Glutamatergic neuron (in vitro differentiated cells): ENCODE results near the gene TNPO1. TPM values are rescaled to one million over a fixed set of nuclear protein-coding genes. Genes with fewer than 3 reads are reported as not detected.

Source experiments
- DNase-seq: peaks from one replicate; pipeline ENCODE4 v3.0.0; 2022
- H3K27ac Mint-ChIP-seq: one replicate; pipeline ENCODE4 v1.8.0; 2020; ENCODE audit warnings: mild to moderate bottlenecking, mixed read lengths, inconsistent platforms; ENCODE audit not compliant: unreplicated experiment
- H3K27me3 Mint-ChIP-seq: one replicate; pipeline ENCODE4 v1.8.0; 2020; ENCODE audit warnings: mild to moderate bottlenecking, moderate library complexity, mixed read lengths, inconsistent platforms; ENCODE audit not compliant: unreplicated experiment
- H3K36me3 Mint-ChIP-seq: one replicate; pipeline ENCODE4 v1.8.0; 2020; ENCODE audit warnings: mild to moderate bottlenecking, mixed read lengths, inconsistent platforms; ENCODE audit not compliant: unreplicated experiment
- H3K4me1 Mint-ChIP-seq: one replicate; pipeline ENCODE4 v1.8.0; 2020; ENCODE audit warnings: mild to moderate bottlenecking, low read depth, mixed read lengths, inconsistent platforms; ENCODE audit not compliant: unreplicated experiment
- H3K4me3 Mint-ChIP-seq: one replicate; pipeline ENCODE4 v1.8.0; 2020; ENCODE audit warnings: mild to moderate bottlenecking, mixed read lengths, inconsistent platforms; ENCODE audit not compliant: unreplicated experiment
- H3K9me3 Mint-ChIP-seq: one replicate; pipeline ENCODE4 v1.8.0; 2020; ENCODE audit warnings: mild to moderate bottlenecking, moderate library complexity, mixed read lengths, inconsistent platforms; ENCODE audit not compliant: unreplicated experiment
- total RNA-seq: library from RNA; stranded (reverse); fragmentation: NEBNext Ultra II Directional; extraction: Animal tissue kit (Norgen Biotek cat#: 25700); gene quantifications from one replicate; pipeline ENCODE4 v1.2.1, GENCODE V29; 2021; ENCODE audit not compliant: unreplicated experiment
- TF ChIP-seq, protein P1 (sequence below): fragments of 200-600 bp; sonication (generic); IDR thresholded peaks from one replicate; pipeline ENCODE4 v1.5.0; 2021; ENCODE audit not compliant: partially characterized antibody, unreplicated experiment

Gene TNPO1
- total RNA-seq, 1 donor from 2014 or later: 289 TPM

DNA sequence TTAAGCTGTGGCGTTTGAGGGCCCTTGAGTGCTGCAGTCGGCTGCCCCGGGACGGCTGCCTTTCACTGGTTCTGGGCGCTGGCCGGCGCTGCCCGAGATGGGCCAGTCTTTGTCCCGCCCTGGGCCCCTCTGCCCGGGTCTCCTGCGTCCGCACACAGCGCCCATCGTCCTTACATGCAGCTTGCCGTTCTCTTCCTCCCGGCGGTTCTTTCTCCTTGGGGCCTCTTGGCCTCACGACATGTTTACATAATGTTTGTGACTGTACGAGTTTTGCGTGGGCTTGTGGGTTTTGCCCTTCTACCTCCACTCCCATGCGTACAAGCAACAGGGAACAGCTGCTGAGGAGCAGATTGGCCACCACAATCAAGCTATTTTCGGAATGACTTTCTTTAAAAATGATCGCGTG, 618 bp downstream of the TNPO1 start:
- H3K27ac Mint-ChIP-seq: peak overlapping the region; percentile 99
- H3K9me3 Mint-ChIP-seq: peaks cover 14% of the 10 kb centered on the region
- peak overlapping the region; percentile 97 for H3K4me3 Mint-ChIP-seq
- H3K36me3 Mint-ChIP-seq: no peaks in the 10 kb centered on the region
- DNase-seq: peak; percentile 60
- H3K27me3 Mint-ChIP-seq: peaks cover 9% of the 10 kb centered on the region
- peaks cover 20% of the 10 kb centered on the region for H3K4me1 Mint-ChIP-seq
- TF ChIP-seq, protein P1, sequence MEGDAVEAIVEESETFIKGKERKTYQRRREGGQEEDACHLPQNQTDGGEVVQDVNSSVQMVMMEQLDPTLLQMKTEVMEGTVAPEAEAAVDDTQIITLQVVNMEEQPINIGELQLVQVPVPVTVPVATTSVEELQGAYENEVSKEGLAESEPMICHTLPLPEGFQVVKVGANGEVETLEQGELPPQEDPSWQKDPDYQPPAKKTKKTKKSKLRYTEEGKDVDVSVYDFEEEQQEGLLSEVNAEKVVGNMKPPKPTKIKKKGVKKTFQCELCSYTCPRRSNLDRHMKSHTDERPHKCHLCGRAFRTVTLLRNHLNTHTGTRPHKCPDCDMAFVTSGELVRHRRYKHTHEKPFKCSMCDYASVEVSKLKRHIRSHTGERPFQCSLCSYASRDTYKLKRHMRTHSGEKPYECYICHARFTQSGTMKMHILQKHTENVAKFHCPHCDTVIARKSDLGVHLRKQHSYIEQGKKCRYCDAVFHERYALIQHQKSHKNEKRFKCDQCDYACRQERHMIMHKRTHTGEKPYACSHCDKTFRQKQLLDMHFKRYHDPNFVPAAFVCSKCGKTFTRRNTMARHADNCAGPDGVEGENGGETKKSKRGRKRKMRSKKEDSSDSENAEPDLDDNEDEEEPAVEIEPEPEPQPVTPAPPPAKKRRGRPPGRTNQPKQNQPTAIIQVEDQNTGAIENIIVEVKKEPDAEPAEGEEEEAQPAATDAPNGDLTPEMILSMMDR: no peak

DNA sequence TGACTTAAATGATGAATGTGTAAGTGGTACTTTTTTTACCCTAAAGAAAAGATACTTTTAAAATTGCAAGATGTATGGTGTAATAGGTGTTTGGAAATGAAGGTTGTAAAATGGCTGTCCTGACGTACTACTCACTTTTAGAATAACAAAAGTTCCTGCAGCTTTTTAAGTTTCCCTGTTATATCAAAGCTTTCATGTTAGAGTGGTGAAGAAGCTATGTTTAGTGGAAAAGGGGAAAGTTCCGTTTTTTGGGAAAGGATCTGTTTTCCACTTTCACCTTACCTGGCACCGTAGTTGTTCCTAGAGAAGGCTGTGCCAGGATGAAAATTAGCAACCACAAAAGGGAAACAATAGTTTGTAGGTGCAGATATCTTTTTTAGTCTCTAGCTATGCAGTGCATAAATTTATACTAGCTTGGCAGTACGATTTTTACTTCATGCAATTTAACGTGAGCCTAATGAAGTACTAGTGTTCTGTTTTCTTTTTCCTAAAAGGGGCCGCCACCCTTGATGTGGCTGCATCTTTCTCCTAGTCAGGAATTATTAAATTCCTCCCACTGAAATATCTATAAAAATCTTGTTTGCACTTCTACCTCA, 1.3 kb downstream of the TNPO1 start:
- peak overlapping the region; percentile 99 for H3K27ac Mint-ChIP-seq
- no peak for DNase-seq
- TF ChIP-seq, protein P1: no peak
- H3K36me3 Mint-ChIP-seq: no peaks in the 10 kb centered on the region
- peaks cover 14% of the 10 kb centered on the region for H3K9me3 Mint-ChIP-seq
- H3K27me3 Mint-ChIP-seq: peaks cover 9% of the 10 kb centered on the region
- peak overlapping the region; percentile 97 for H3K4me3 Mint-ChIP-seq
- H3K4me1 Mint-ChIP-seq: peaks cover 20% of the 10 kb centered on the region

DNA sequence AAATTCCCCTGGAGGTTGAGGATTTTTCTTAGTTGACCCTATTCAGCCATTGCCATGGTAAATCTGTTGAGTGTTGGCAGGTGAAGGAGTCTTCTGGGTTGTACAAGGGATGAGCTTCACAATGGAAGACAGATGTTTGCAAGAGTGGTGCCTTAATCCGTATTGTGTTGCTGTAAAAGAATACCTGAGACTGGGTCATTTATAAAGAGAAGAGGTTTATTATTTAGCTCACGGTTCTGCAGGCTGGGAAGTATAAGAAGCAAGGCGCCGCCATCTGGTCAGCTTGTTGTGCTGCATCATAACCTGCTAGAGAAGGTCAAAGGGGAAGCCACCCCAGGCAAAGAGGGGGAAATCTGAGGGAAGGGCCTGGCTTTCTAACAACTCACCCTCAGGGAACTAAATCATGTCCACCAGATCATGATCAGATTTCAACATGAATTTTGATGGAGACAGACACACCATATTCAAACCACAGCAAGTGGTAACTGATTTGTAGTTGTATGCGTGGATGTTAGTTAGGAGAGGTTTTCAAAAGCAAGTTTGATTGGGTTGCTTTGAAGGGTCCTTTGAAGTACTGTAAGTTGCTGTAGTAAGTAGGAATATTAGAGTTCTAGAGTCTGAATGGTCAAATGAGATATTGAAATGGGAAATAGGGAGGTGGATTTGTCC, 2.5 kb downstream of the TNPO1 start:
- DNase-seq: peak; percentile 72
- Mint-ChIP-seq H3K36me3 (no peaks in the 10 kb centered on the region), H3K27me3 (peaks cover 9% of the 10 kb centered on the region), H3K9me3 (peaks cover 14% of the 10 kb centered on the region), H3K4me3 (peak overlapping the region; percentile 97), H3K4me1 (peaks cover 20% of the 10 kb centered on the region), H3K27ac (peak overlapping the region; percentile 99)
- TF ChIP-seq, protein P1: peak; percentile 58

DNA sequence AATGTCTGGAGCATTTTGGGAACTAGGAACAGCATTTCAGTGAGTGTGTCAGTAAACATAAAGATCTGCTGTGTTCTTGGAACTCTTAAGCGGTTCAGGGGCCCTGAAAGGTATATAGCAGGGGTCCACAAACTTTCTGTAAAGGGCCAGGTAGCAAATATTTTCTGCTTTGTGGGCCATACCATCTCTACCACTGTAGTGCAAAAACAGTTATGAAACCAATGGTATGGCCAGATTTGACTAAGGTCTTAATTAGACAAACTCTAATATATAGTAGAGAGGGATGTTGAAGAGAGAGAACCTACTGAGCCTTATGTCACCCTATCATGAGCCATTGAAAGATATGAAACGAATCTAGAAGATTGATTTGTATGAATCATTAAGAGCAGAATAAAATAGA, 5.3 kb downstream of the TNPO1 start:
- no peak for DNase-seq
- TF ChIP-seq, protein P1: no peak
- peak overlapping the region; percentile 44 for H3K4me3 Mint-ChIP-seq
- no peaks in the 10 kb centered on the region for H3K36me3 Mint-ChIP-seq
- H3K27ac Mint-ChIP-seq: no peak overlapping the region
- peaks cover 14% of the 10 kb centered on the region for H3K9me3 Mint-ChIP-seq
- H3K27me3 Mint-ChIP-seq: peaks cover 7% of the 10 kb centered on the region
- H3K4me1 Mint-ChIP-seq: peaks cover 18% of the 10 kb centered on the region

DNA sequence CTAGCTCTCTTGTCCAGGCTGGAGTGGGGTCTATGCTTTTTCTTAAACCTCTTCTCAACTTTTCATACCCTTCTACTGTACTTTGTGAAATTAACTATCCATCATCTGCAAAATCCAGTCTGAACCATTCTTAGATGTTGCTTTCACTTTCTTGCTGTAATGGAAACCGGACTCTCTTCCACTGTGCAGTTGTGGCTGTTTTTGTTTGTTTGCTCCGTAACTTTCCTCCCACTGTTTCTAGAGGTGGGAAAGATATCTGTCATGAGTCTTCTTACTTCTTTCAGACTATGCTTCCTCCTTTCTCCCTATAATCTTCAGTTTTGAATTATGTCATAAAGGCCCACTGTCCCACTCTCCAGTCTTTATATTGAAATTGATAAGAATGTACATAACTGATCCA, 6.5 kb downstream of the TNPO1 start:
- TF ChIP-seq, protein P1: no peak

More for the DNA sequence above, 6.5 kb downstream of the TNPO1 start:
- Mint-ChIP-seq H3K9me3 (peaks cover 6% of the 10 kb centered on the region), H3K4me3 (no peak overlapping the region), H3K27me3 (peaks cover 2% of the 10 kb centered on the region), H3K36me3 (no peaks in the 10 kb centered on the region), H3K4me1 (peaks cover 18% of the 10 kb centered on the region), H3K27ac (no peak overlapping the region)
- no peak for DNase-seq
